Posterior vena cava (tissue), 2 donors: ENCODE measurements around the gene IGF2. TPM values are rescaled to one million over a fixed set of nuclear protein-coding genes. Genes with fewer than 3 reads are reported as not detected.
"Not testable (repeated sequence)": the region's sequence is repeated elsewhere in the genome, so short reads cannot be mapped to it uniquely, and the experiment has no call there.

Source experiments
- DNase-seq: peaks from one replicate; pipeline ENCODE4 v3.0.0-alpha.2; 2020; ENCODE audit warnings: low spot score
- intact Hi-C, 2 donors: fragments of 100-400 bp; cut with DNase I; formaldehyde crosslinking; loops; one replicate each; pipeline versions ENCODE4 v1.14.1 to v1.14.2; 2022 to 2023
- total RNA-seq, 2 donors: library from RNA; stranded (reverse); fragmentation: NEBNext Ultra II Directional; extraction: Animal tissue kit (Norgen Biotek cat#: 25700); gene quantifications; one replicate each; pipeline ENCODE4 v1.2.1, GENCODE V29; 2021
- donor health status: DM: yes; HTN: yes; CAD: no.
- donor health status: DM: yes; HTN: yes; CAD: no.

The IGF2 gene
- total RNA-seq, 2 donors from 2014 or later: 161 to 323 TPM

GRCh38 chr11:2131371-2132236 is 7.6 kb downstream of the IGF2 start:
- intact Hi-C loops: no loop called here
- peak; percentile 24 for DNase-seq

DNA sequence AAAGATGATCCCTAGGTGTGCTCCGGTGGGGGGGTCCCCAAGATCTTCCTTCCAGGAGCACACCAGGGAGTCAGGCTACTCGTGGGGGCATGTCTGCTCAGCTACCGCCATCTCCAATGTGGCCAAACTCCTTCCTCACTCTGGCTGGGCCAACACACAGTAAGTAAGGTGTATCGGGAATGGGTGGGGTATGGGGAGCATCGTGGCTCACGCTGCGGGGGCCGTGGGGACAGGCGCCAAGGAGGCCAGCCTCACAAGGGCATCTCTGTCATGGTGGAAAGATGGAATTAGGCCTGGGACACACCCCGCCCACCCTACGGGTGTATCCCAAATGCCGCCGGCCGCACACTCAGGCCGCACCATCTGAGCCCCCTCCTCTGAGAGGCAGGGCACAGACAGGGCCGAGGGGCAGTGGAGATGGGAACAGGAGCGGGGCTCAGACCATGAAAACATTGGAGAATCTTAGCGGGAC is 8.3 kb downstream of the IGF2 start:
- intact Hi-C loops: no loop called here
- peak; percentile 51 for DNase-seq

- intact Hi-C loops: no loop called here
- DNase-seq: no peak
Measured at GRCh38 chr11:2129699-2130366, 9.4 kb downstream of the IGF2 start.

DNA sequence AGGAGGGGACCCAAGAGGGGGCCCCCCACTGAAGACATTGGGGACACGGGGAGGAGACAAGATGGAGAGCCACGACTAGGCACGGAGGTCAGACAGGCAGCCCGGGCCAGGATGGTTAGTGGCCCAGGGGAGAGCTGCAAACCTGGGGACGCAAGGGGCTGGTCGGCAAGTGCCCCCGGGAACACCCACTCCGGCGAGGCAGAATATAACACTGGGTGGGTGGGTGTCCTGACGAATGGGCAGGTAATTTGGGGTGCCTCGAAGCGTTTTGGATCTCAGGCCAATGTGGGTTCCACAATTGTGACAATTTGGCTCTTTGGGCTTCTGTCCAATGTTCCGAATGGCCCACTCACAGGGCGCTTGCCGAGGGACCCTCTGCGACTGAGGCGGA is 9.9 kb downstream of the IGF2 start:
- intact Hi-C loops: no loop called here

DNA sequence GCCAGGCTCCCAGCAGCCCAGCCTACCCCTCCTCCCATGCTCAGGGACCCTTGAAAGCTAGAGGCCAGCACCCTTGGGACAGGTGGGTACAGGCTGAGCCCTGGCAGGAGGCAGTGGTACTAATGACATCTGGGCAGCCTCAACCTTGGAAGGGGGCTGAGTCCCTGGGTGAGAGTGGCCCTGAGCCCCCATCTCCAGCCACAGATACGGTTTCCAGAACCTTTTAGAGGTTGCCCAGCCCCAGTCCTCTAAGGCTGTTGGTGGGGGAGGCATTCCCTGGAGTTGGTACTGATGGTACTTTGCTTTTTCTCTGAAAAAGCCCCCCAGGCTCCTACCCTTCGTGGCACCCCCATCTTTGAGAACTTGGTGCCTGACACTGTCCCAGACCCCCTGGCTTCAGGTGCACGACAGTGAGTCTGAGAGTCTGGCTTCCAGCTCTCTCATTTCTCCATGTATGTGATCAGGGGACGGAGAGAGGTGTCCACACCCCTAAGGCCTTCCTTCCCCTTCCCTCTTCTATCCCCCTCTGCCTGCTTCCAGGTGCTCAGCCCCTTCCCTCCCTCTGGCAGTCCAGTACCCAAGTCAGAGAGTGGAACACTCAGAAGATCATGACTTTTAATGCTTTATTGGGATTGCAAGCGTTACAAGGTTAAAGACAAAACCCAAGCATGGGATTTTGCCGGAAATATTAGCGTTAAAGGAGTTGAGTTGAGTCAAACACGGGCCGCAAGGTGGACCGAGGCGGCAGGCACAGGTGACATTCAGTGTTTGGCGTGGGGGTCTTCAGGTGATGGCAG is 10.5 kb downstream of the IGF2 start:
- intact Hi-C loops: no loop called here
- no peak for DNase-seq

More for the DNA sequence above, 9.9 kb downstream of the IGF2 start:
- DNase-seq: no peak

DNA sequence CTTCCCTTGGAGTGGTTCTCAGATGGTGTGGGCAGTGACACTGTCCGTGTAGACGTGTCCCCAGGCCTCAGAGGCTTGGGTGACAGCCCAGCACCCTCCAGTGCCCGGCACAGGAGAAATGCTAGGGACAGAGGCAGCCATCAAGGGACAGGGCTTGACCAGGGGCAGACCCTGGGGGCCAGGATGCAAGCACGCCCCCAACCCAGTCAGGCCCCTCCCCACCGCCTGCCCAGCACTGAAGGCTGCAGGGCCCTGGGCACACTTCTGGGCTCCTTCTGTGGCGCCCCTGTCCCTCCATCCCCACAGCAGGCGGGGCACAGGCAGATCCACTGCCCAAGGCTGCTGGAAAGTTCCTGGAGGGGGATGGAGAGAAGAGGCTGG is 11.1 kb downstream of the IGF2 start:
- DNase-seq: peak; percentile 59
- intact Hi-C loops: no loop called here

DNA sequence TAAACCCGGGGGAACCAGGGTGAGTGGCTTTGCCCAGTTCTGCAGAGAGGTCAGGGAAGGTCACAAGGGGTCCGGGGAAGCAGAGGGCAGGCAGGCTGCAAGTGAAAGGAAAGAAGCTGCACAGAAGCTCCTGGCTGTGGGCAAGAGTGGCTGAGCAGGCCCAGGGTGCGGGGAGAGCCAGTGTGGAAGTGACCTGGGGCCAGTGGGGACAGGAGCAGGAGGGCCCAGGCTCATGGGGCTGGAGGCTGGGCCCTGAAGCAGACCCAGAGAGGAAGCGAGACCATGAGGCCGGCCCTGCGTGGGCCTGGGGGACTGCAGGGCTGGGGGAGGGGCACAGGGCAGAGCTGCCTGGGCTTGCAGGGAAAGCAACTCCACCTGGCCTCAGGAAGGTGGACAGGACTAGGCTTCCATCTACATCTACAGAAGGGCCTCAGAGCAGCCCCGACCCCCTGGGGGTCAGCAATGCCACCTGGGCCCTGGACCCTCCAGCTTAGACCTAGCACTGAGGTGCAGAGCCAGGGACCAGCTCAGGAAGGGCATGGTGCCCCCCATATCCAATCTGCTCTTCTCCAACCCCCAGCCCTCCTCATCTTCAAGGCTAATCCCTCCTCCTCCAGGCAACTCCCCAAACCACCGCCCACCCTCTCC is 11.6 kb downstream of the IGF2 start:
- DNase-seq: no peak
- intact Hi-C loops: no loop called here

- DNase-seq: peak; percentile 9
- intact Hi-C loops: no loop called here
Measured at GRCh38 chr11:2126520-2127085, 12.6 kb downstream of the IGF2 start.

DNA sequence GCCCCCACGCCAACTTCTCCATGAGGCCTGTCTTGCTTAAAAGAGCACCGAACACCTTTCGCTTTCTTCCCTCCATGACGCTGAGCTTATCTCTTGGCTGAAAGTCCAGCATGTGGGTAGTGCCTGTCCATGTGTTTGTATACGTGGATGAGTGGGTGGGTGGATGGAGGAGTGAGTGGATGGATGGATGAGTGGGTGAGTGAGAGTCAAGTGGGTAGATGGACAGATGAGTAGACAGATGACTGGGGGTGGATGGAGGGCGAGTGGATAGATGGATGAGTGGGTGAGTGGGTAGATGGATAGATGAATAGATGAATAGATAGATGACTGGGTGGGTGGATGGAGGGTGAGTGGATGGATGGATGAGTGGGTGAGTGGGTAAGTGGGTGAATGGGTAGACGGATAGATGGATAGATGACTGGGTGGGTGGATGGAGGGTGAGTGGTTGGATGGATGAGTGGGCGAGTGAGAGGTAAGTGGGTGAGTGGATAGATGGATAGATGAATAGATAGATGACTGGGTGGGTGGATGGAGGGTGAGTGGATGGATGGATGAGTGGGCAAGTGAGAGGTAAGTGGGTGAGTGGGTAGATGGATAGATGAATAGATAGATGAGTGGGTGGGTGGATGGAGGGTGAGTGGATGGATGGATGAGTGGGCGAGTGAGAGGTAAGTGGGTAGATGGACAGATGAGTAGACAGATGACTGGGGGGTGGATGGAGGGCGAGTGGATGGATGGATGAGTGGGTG is 14.3 kb downstream of the IGF2 start:
- DNase-seq: peak; percentile 3
- intact Hi-C loops: not testable (repeated sequence)

- no peak for DNase-seq
- intact Hi-C loops: no loop called here
Measured at GRCh38 chr11:2123628-2123960, 15.6 kb downstream of the IGF2 start.

GRCh38 chr11:2122907-2123627 is 16.1 kb downstream of the IGF2 start:
- intact Hi-C loops: no loop called here
- DNase-seq: peak; percentile 70

GRCh38 chr11:2122222-2122906 is 16.8 kb downstream of the IGF2 start:
- DNase-seq: peak; percentile 72
- intact Hi-C loops: no loop called here

DNA sequence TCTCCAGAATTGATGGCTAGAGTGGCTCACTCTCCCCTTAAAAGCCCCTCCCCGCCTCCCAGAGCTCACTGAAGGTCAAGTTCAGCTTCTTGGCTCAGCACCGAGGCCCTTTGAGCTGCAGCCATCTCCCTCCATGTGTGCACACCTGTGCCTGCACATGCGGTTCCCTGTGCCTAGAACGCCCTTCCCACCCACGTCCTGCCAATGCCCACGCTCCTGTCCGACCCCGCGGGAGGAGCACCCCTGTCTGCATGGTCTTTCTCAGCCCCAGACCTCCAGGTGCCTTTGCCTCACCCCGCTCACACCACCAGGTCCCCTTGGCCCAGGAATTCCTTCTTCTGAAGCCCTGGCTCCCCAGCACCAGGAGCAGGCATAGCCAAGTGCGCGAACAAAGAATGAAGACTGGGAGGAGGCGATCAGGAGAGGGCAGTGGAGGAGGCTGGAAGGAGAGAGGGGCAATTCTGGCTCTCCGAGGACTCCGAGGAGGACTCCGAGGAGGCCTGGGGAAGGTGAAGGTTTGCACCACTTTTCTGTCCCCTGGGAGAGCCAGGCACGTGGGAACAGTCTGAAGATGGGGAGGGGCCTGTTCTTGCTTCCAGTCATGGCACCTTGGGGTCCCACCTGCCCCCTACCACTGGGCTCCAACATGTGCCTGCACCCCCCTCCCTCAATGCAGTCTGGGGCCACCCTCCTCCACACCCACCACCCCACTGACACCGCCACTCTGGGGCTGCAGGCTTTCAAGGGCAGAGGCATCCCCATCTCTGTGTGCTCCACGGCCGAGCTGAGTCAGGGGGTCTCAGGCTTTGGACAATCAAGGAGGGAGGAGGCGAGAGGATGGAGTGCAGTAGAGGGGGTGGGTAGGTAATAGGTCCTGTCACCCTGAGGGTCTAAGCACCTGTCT is 17.7 kb downstream of the IGF2 start:
- intact Hi-C loops: no loop called here

GRCh38 chr11:2120359-2121100 is 18.7 kb downstream of the IGF2 start:
- intact Hi-C loops: no loop called here
- DNase-seq: peak; percentile 62

More for the DNA sequence above, 17.7 kb downstream of the IGF2 start:
- DNase-seq: peak; percentile 45

DNA sequence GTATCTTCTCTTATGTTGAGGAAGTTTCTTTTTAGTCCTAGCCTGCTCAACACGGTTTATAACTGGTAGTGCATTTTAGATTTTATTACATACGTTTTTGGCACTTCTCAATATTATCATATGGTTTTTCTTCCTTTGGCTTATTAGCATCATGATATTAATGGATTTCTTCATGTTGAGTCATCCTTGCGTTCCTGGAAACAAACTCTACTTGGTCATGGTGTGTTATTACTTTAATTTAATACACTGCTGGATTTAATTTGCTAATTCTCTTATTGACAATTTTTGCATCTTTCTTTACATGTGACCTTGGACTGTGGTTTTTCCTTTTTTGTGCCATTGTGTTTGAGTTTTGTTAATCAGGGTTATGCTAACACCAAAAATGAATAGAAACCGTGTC is 20.5 kb downstream of the IGF2 start:
- intact Hi-C loops: no loop called here
- no peak for DNase-seq

DNA sequence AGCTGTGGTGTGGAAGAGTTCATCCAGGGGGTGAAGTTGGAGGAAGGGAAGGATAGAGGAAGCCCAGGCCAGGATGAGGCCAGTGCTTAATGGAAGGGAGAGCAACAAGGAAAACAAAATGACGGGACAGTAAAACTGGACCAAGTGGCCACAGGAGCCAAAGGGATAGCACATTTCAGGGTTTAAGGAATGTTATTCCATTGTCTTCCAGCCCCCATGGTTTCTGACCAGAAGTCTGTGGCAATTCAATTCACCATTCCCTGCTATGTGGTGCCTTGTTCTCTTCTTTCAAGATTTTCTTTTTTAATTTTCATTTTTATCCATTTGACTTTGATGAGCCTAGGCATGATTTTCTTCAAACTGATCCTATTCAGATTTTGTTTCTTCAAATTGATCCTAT is 22.5 kb downstream of the IGF2 start:
- DNase-seq: no peak
- intact Hi-C loops: no loop called here
